K562 (cell line): Measurements from ENCODE around the gene C22orf39. TPM values are rescaled to one million over a fixed set of nuclear protein-coding genes. Genes with fewer than 3 reads are reported as not detected.

Source experiments
- ARID3B ChIP-seq: fragments of 250-450 bp; sonication (Bioruptor Pico); IDR thresholded peaks from 2 replicates; pipeline ENCODE4 v1.4.0; 2020; ENCODE audit warnings: borderline replicate concordance
- CSDE1 ChIP-seq, 2 experiments: fragments of 450-650 bp; IDR thresholded peaks; 2 replicates each; pipeline ENCODE4 v1.6.1; 2016; ENCODE audit warnings: mild to moderate bottlenecking in 1 of 2
- DDX20 ChIP-seq: fragments of 450-650 bp; IDR thresholded peaks from 2 replicates; pipeline ENCODE4 v1.6.1; 2016; ENCODE audit warnings: missing genetic modification characterization, low read depth, mild to moderate bottlenecking, missing compliant biosample characterization, moderate library complexity
- DMBX1 ChIP-seq: fragments of 250-450 bp; sonication (Bioruptor Pico); IDR thresholded peaks from 2 replicates; pipeline ENCODE4 v1.8.0; 2022; ENCODE audit warnings: inconsistent platforms, mild to moderate bottlenecking, moderate library complexity, borderline replicate concordance
- DNMT1 ChIP-seq: fragments of 450-650 bp; IDR thresholded peaks from 2 replicates; pipeline ENCODE4 v1.6.1; 2016; ENCODE audit warnings: antibody characterized with exemption, mild to moderate bottlenecking
- E2F8 ChIP-seq: fragments of 450-650 bp; IDR thresholded peaks from 2 replicates; pipeline ENCODE4 v1.7.1; 2018; ENCODE audit warnings: mild to moderate bottlenecking, low read depth; ENCODE audit not compliant: partially characterized antibody
- IFI16 ChIP-seq: fragments of 250-450 bp; sonication (Bioruptor Pico); IDR thresholded peaks from 2 replicates; pipeline ENCODE4 v2.1.2; 2022; ENCODE audit warnings: mild to moderate bottlenecking, inconsistent platforms
- NFYB ChIP-seq: IDR thresholded peaks from 2 replicates; pipeline ENCODE4 v1.6.1; 2011; ENCODE audit warnings: mild to moderate bottlenecking, moderate library complexity; ENCODE audit not compliant: insufficient read length; ENCODE audit errors: extremely low read depth
- NR3C1 ChIP-seq: sonication (generic); formaldehyde crosslinking; IDR thresholded peaks from 2 replicates; pipeline ENCODE4 v1.8.1; 2022; ENCODE audit warnings: missing genetic modification reagents
- SRSF9 ChIP-seq: fragments of 200-400 bp; formaldehyde crosslinking; IDR thresholded peaks from 2 replicates; pipeline ENCODE4 v1.6.1; 2017; ENCODE audit warnings: low read depth, low read length, borderline replicate concordance
- TAF9B ChIP-seq: fragments of 450-650 bp; IDR thresholded peaks from 2 replicates; pipeline ENCODE4 v1.6.1; 2018; ENCODE audit warnings: mild to moderate bottlenecking; ENCODE audit not compliant: partially characterized antibody
- TCF7 ChIP-seq: sonication (generic); IDR thresholded peaks from 2 replicates; pipeline ENCODE4 v1.6.1; 2016; ENCODE audit warnings: antibody characterized with exemption, borderline replicate concordance
- TFAM ChIP-seq: fragments of 250-450 bp; sonication (Bioruptor Pico); conservative IDR thresholded peaks from 2 replicates; pipeline ENCODE4 v1.5.0; 2021; ENCODE audit warnings: mild to moderate bottlenecking, moderate library complexity
- ZBTB26 ChIP-seq: fragments of 450-650 bp; formaldehyde crosslinking; IDR thresholded peaks from 2 replicates; pipeline ENCODE4 v1.4.0; 2022; ENCODE audit warnings: missing genetic modification characterization
- ZNF217 ChIP-seq: sonication (generic); formaldehyde crosslinking; IDR thresholded peaks from 2 replicates; pipeline ENCODE4 v1.8.0; 2022; ENCODE audit warnings: mild to moderate bottlenecking, missing genetic modification reagents
- ZNF592 ChIP-seq: fragments of 450-650 bp; IDR thresholded peaks from 2 replicates; pipeline ENCODE4 v1.6.1; 2017; ENCODE audit warnings: antibody characterized with exemption, mild to moderate bottlenecking
- ZNF717 ChIP-seq: fragments of 250-450 bp; sonication (Bioruptor Pico); IDR thresholded peaks from 2 replicates; pipeline ENCODE4 v1.5.0; 2021
- ZNF785 ChIP-seq: fragments of 250-450 bp; sonication (Bioruptor Pico); IDR thresholded peaks from 2 replicates; pipeline ENCODE4 v1.4.0; 2020; ENCODE audit warnings: mild to moderate bottlenecking
- polyA plus RNA-seq, 8 experiments: library from polyadenylated mRNA; depleted of rRNA in 4 of 8; stranded (reverse) in 5 of 8; unstranded in 3 of 8; fragments of >200 nt; fragmentation: Nextera tagmentation in 2 of 8; fragmentation: Illumina TruSeq in 1 of 8; extraction: Ambion mirVana in 2 of 8; extraction: Trizol in 1 of 8; gene quantifications; 2 replicates each; pipeline versions ENCODE4 v1.2.1 to v1.2.3, GENCODE V29; 2011 to 2014; ENCODE audit warnings: inconsistent platforms in 1 of 8, missing spikeins in 1 of 8
- total RNA-seq, 7 experiments: library from RNA; depleted of rRNA in 6 of 7; stranded (reverse); fragments of >200 nt in 6 of 7; fragmentation: Illumina TruSeq in 2 of 7; extraction: Trizol in 2 of 7; gene quantifications; 2 replicates each; pipeline versions ENCODE4 v1.2.1 to v1.2.3, GENCODE V29; 2011 to 2021; ENCODE audit warnings: low replicate concordance in 1 of 7

C22orf39 gene
- total and polyA plus RNA-seq, 9 of the 15 experiments (the other 6 are each of a cell fraction or from before 2014, with no cell fraction given): 20.4 to 139 (median 66.8) TPM

- TF ChIP-seq ARID3B: no peak
- peak; percentile 10 for TF ChIP-seq E2F8
- TF ChIP-seq TCF7: no peak
- TF ChIP-seq ZNF592: no peak
- peak; percentile 25; the same call in 1 of the 2 replicates for TF ChIP-seq DDX20
- TF ChIP-seq NFYB: no peak
- TF ChIP-seq ZNF717 (CRISPR knock-in tag): no peak
- no peak for TF ChIP-seq CSDE1 (IDR thresholded peaks at IDR 0.05)
- no peak for TF ChIP-seq DNMT1
- no peak for TF ChIP-seq ZNF217
- no peak for TF ChIP-seq ZBTB26 (CRISPR knock-in tag)
- TF ChIP-seq IFI16 (CRISPR knock-in tag): no peak
- no peak for TF ChIP-seq SRSF9
- TF ChIP-seq TFAM (CRISPR knock-in tag): no peak
- no peak for TF ChIP-seq ZNF785 (CRISPR knock-in tag)
- peak; percentile 98 for TF ChIP-seq DMBX1 (CRISPR knock-in tag)
- no peak for TF ChIP-seq NR3C1 (CRISPR knock-in tag)
- no peak for TF ChIP-seq TAF9B
Measured at GRCh38 chr22:19419464-19420178, 27.9 kb downstream of the C22orf39 start (continued).
